H1 (cell line): ENCODE data around the gene DGKZ. TPM values are rescaled to one million over a fixed set of nuclear protein-coding genes. Genes with fewer than 3 reads are reported as not detected.

Source experiments
- CTCF ChIA-PET: fragments of 300-600 bp; sonication (Branson Sonifier 250); formaldehyde crosslinking; loops from one replicate; lab custom pipeline; 2021; ENCODE audit not compliant: partially characterized antibody; lab: Charles Lee
- POLR2A ChIA-PET: fragments of 300-600 bp; sonication (Branson Sonifier 250); formaldehyde crosslinking; loops from one replicate; lab custom pipeline; 2021; ENCODE audit warnings: inconsistent platforms; ENCODE audit not compliant: partially characterized antibody; lab: Charles Lee
- DNase-seq, 2 experiments: peaks; one replicate each; pipeline versions ENCODE4 v3.0.0 to v3.0.0-alpha.2; 2010 to 2022; ENCODE audit warnings: low spot score in 2 of 2, low read depth in 1 of 2, mixed read lengths in 1 of 2
- FAIRE-seq: peaks from 2 replicates; lab custom pipeline; 2011; peaks lifted over from hg19 to GRCh38; lab: Jason Lieb, UNC
- H2AFZ ChIP-seq: 2 replicates; pipeline ENCODE4 v1.8.1; 2012; ENCODE audit warnings: low read length, inconsistent platforms
- H2AK5ac ChIP-seq: 2 replicates; pipeline ENCODE4 v1.6.1; 2013; ENCODE audit warnings: low read depth, low read length
- H2BK120ac ChIP-seq: replicated peaks from 2 replicates; pipeline ENCODE3; 2013; ENCODE audit warnings: low read depth, low read length, inconsistent platforms
- H2BK12ac ChIP-seq: 2 replicates; pipeline ENCODE4 v1.6.1; 2013; ENCODE audit warnings: low read depth, low read length
- H2BK15ac ChIP-seq: 2 replicates; pipeline ENCODE4 v1.6.1; 2013; ENCODE audit warnings: low read length
- H2BK20ac ChIP-seq: 2 replicates; pipeline ENCODE4 v1.6.1; 2013; ENCODE audit warnings: low read length
- H2BK5ac ChIP-seq: 2 replicates; pipeline ENCODE4 v1.6.1; 2013; ENCODE audit warnings: low read depth, low read length
- H3K14ac ChIP-seq: 2 replicates; pipeline ENCODE4 v1.6.1; 2013; ENCODE audit warnings: inconsistent platforms; ENCODE audit not compliant: insufficient read length
- H3K18ac ChIP-seq: 2 replicates; pipeline ENCODE4 v1.6.1; 2013; ENCODE audit warnings: low read length; ENCODE audit errors: extremely low read depth
- H3K23ac ChIP-seq: 2 replicates; pipeline ENCODE4 v1.6.1; 2013; ENCODE audit warnings: inconsistent platforms; ENCODE audit not compliant: insufficient read length
- H3K23me2 ChIP-seq: 2 replicates; pipeline ENCODE4 v1.6.1; 2013; ENCODE audit warnings: low read depth, low read length
- H3K27ac ChIP-seq: 2 replicates; pipeline ENCODE4 v1.6.1; 2011; ENCODE audit warnings: low read depth, low read length, inconsistent platforms
- H3K27me3 ChIP-seq, 4 experiments: replicated peaks in 1 of 4; 1 replicate in 1 of 4; 2 replicates in 3 of 4; pipeline versions ENCODE4 v1.6.1 to v1.8.1; 2011 to 2013; ENCODE audit warnings: low read length in 3 of 4, mild to moderate bottlenecking in 3 of 4, inconsistent platforms in 2 of 4, mixed read lengths in 2 of 4, moderate library complexity in 1 of 4; ENCODE audit not compliant: control insufficient read depth in 3 of 4, insufficient read depth in 3 of 4; ENCODE audit errors: extremely low read depth in 1 of 4
- H3K36me3 ChIP-seq, 4 experiments: 2 replicates each; pipeline versions ENCODE4 v1.6.1 to v1.8.1; 2011 to 2013; ENCODE audit warnings: mild to moderate bottlenecking in 4 of 4, low read length in 3 of 4, moderate library complexity in 2 of 4, control low read depth in 1 of 4, inconsistent platforms in 1 of 4; ENCODE audit not compliant: insufficient read depth in 4 of 4, control insufficient read depth in 2 of 4
- H3K4ac ChIP-seq: replicated peaks from 2 replicates; pipeline ENCODE3; 2013; ENCODE audit warnings: low read length, low read depth, mixed read lengths, inconsistent platforms; ENCODE audit not compliant: insufficient read length
- H3K4me1 ChIP-seq, 4 experiments: replicated peaks in 1 of 4; 1 replicate in 1 of 4; 2 replicates in 3 of 4; pipeline versions ENCODE4 v1.6.1 to v1.8.1; 2011 to 2013; ENCODE audit warnings: low read length in 3 of 4, inconsistent platforms in 2 of 4, mixed read lengths in 1 of 4; ENCODE audit not compliant: insufficient read depth in 4 of 4, control insufficient read depth in 3 of 4
- H3K4me2 ChIP-seq, 2 experiments: 2 replicates each; pipeline versions ENCODE4 v1.6.1 to v1.8.1; 2011 to 2013; ENCODE audit warnings: low read depth in 2 of 2, low read length in 2 of 2, control low read depth in 1 of 2, inconsistent platforms in 1 of 2, mild to moderate bottlenecking in 1 of 2; ENCODE audit not compliant: insufficient read depth in 1 of 2
- H3K4me3 ChIP-seq, 4 experiments: fragments of 200-600, 300-600 bp in 1 of 4; sonication (generic), shearing (Covaris generic), sonication (Bioruptor Twin) in 1 of 4; 2 replicates each; pipeline versions ENCODE4 v1.5.1 to v1.8.1; 2011 to 2016; ENCODE audit warnings: low read length in 4 of 4, low read depth in 3 of 4, control low read depth in 2 of 4, inconsistent platforms in 2 of 4, mild to moderate bottlenecking in 2 of 4, mixed read lengths in 1 of 4, moderate library complexity in 1 of 4; ENCODE audit not compliant: insufficient read depth in 2 of 4; ENCODE audit errors: extremely low read depth in 1 of 4
- H3K56ac ChIP-seq: replicated peaks from 2 replicates; pipeline ENCODE3; 2013; ENCODE audit warnings: low read depth, mild to moderate bottlenecking, mixed read lengths, low read length, inconsistent platforms; ENCODE audit not compliant: insufficient read length
- H3K79me1 ChIP-seq: 2 replicates; pipeline ENCODE4 v1.6.1; 2013; ENCODE audit warnings: low read depth, low read length, control low read depth
- H3K79me2 ChIP-seq, 2 experiments: 2 replicates each; pipeline versions ENCODE4 v1.6.1 to v1.8.1; 2012 to 2013; ENCODE audit warnings: low read length in 2 of 2, mild to moderate bottlenecking in 2 of 2, inconsistent platforms in 1 of 2; ENCODE audit not compliant: insufficient read depth in 2 of 2, control insufficient read depth in 1 of 2
- H3K9ac ChIP-seq, 4 experiments: replicated peaks in 1 of 4; 1 replicate in 1 of 4; 2 replicates in 3 of 4; pipeline versions ENCODE4 v1.6.1 to v1.8.1; 2011 to 2013; ENCODE audit warnings: low read depth in 3 of 4, low read length in 3 of 4, control low read depth in 2 of 4, mild to moderate bottlenecking in 2 of 4, moderate library complexity in 2 of 4, inconsistent platforms in 1 of 4; ENCODE audit errors: extremely low read depth in 1 of 4
- H3K9me3 ChIP-seq, 2 experiments: 2 replicates each; pipeline versions ENCODE4 v1.6.1 to v1.8.1; 2012 to 2013; ENCODE audit warnings: mild to moderate bottlenecking in 2 of 2, moderate library complexity in 2 of 2, control low read depth in 1 of 2, inconsistent platforms in 1 of 2, low read depth in 1 of 2, low read length in 1 of 2, mixed read lengths in 1 of 2; ENCODE audit not compliant: insufficient read depth in 2 of 2
- H4K20me1 ChIP-seq, 2 experiments: replicated peaks in 1 of 2; 2 replicates each; pipeline versions ENCODE3 to v1.8.1; 2011 to 2013; ENCODE audit warnings: inconsistent platforms in 2 of 2, low read length in 2 of 2, mild to moderate bottlenecking in 1 of 2; ENCODE audit not compliant: insufficient read depth in 2 of 2, control insufficient read depth in 1 of 2
- H4K5ac ChIP-seq: 2 replicates; pipeline ENCODE4 v1.6.1; 2013; ENCODE audit warnings: low read length, low read depth, mixed read lengths, inconsistent platforms; ENCODE audit not compliant: insufficient read length
- H4K8ac ChIP-seq: 2 replicates; pipeline ENCODE4 v1.8.0; 2013; ENCODE audit warnings: mild to moderate bottlenecking, moderate library complexity, low read length, inconsistent platforms; ENCODE audit not compliant: insufficient read depth; ENCODE audit errors: extremely low read depth
- H4K91ac ChIP-seq: replicated peaks from 2 replicates; pipeline ENCODE3; 2013; ENCODE audit warnings: low read length, mixed read lengths, inconsistent platforms; ENCODE audit not compliant: insufficient read length
- BCL11A ChIP-seq, 2 experiments: IDR thresholded peaks; one replicate each; pipeline ENCODE4 v1.6.1; 2011; ENCODE audit warnings: low read depth in 2 of 2, low read length in 2 of 2, mild to moderate bottlenecking in 2 of 2
- CHD1 ChIP-seq: IDR thresholded peaks from 2 replicates; pipeline ENCODE4 v1.6.1; 2012; ENCODE audit warnings: low read depth, low read length, improper control_type of control experiment
- CTCF ChIP-seq, 3 experiments: IDR thresholded peaks; 1 replicate in 2 of 3; 2 replicates in 1 of 3; pipeline versions ENCODE4 v1.5.1 to v1.6.1; 2011; ENCODE audit warnings: low read length in 3 of 3, mild to moderate bottlenecking in 3 of 3, inconsistent platforms in 2 of 3, low read depth in 1 of 3, moderate library complexity in 1 of 3; ENCODE audit not compliant: insufficient read depth in 1 of 3; ENCODE audit errors: control extremely low read depth in 1 of 3
- EP300 ChIP-seq, 2 experiments: IDR thresholded peaks; 1 replicate in 1 of 2; 2 replicates in 1 of 2; pipeline ENCODE4 v1.6.1; 2011 to 2012; ENCODE audit warnings: low read depth in 2 of 2, low read length in 2 of 2, mild to moderate bottlenecking in 2 of 2, borderline replicate concordance in 1 of 2, inconsistent platforms in 1 of 2, moderate library complexity in 1 of 2
- GTF2F1 ChIP-seq: IDR thresholded peaks from 2 replicates; pipeline ENCODE4 v1.6.1; 2012; ENCODE audit warnings: low read depth, low read length, improper control_type of control experiment, borderline replicate concordance
- JUND ChIP-seq: IDR thresholded peaks from 2 replicates; pipeline ENCODE4 v1.6.1; 2011; ENCODE audit warnings: mild to moderate bottlenecking, improper control_type of control experiment, low read length
- MAFK ChIP-seq: IDR thresholded peaks from 2 replicates; pipeline ENCODE4 v1.6.1; 2012; ENCODE audit warnings: low read depth, mild to moderate bottlenecking, improper control_type of control experiment, low read length
- RAD21 ChIP-seq, 2 experiments: IDR thresholded peaks in 1 of 2; conservative IDR thresholded peaks in 1 of 2; 2 replicates each; pipeline ENCODE4 v1.6.1; 2011; ENCODE audit warnings: low read depth in 2 of 2, low read length in 2 of 2, improper control_type of control experiment in 1 of 2, inconsistent platforms in 1 of 2, mild to moderate bottlenecking in 1 of 2, moderate library complexity in 1 of 2
- SP2 ChIP-seq: IDR thresholded peaks from 2 replicates; pipeline ENCODE4 v1.6.1; 2012; ENCODE audit warnings: mild to moderate bottlenecking, low read length, inconsistent platforms
- TCF12 ChIP-seq: IDR thresholded peaks from 2 replicates; pipeline ENCODE4 v1.6.1; 2011; ENCODE audit warnings: low read depth, mild to moderate bottlenecking, low read length
- TEAD4 ChIP-seq: IDR thresholded peaks from 2 replicates; pipeline ENCODE4 v1.6.1; 2012; ENCODE audit warnings: low read depth, low read length, inconsistent platforms, mixed read lengths
- WGBS, 2 experiments: shearing (Covaris generic) in 1 of 2; methylation state at CpG; one replicate each; pipeline versions ENCODE4 v1.1.6 to v1.1.7; 2013 to 2015; ENCODE audit warnings: low lambda C conversion rate in 2 of 2, mixed read lengths in 2 of 2, inconsistent platforms in 1 of 2, low coverage in 1 of 2, missing lambda C conversion rate in 1 of 2; ENCODE audit not compliant: insufficient replicate concordance in 2 of 2, insufficient coverage in 1 of 2, insufficient read length in 1 of 2; ENCODE audit errors: extremely low coverage in 1 of 2, missing lambda C conversion rate in 1 of 2; 5-methylcytosine and 5-hydroxymethylcytosine counted together
- polyA plus RNA-seq, 7 experiments: library from polyadenylated mRNA; depleted of rRNA in 3 of 7; stranded (reverse) in 5 of 7; unstranded in 2 of 7; fragments of >200 nt in 5 of 7; fragments of 200-250 nt in 2 of 7; gene quantifications; 1 replicate in 5 of 7; 2 replicates in 1 of 7; 4 replicates in 1 of 7; pipeline versions ENCODE4 v1.2.1 to v1.2.3, GENCODE V29; 2011 to 2013; ENCODE audit warnings: missing spikeins in 2 of 7, mixed read lengths in 2 of 7
- total RNA-seq: library from RNA; stranded (reverse); fragmentation: NEBNext Ultra II Directional; extraction: Animal tissue kit (Norgen Biotek cat#: 25700); gene quantifications from 2 replicates; pipeline ENCODE4 v1.2.1, GENCODE V29; 2021

DGKZ gene
- total and polyA plus RNA-seq, 2 of the 8 experiments (the other 6 are each of a cell fraction or from before 2014, with no cell fraction given), result 84.4 to 184 TPM

GRCh38 chr11:46319074-46319453 lies 28.2 kb upstream of the DGKZ start:
- Histone ChIP-seq H2BK15ac (no peak overlapping the region), H3K9me3 (no peaks in the 10 kb centered on the region), H3K79me2 (no peaks in the 10 kb centered on the region), H3K4ac (no peak overlapping the region), H3K4me3 (no peak overlapping the region), H2AK5ac (no peak overlapping the region), H4K5ac (no peak overlapping the region), H3K27ac (no peak overlapping the region), H4K20me1 (no peaks in the 10 kb centered on the region), H3K4me2 (no peak overlapping the region), H3K23ac (no peak overlapping the region), H2AFZ (no peak overlapping the region), H2BK12ac (no peak overlapping the region), H2BK120ac (no peak overlapping the region), H3K18ac (no peak overlapping the region), H3K27me3 (no peaks in the 10 kb centered on the region), H3K14ac (no peak overlapping the region), H3K4me1 (no peaks in the 10 kb centered on the region), H3K23me2 (no peaks in the 10 kb centered on the region), H3K56ac (no peak overlapping the region), H2BK20ac (no peak overlapping the region), H4K91ac (no peak overlapping the region), H3K79me1 (no peaks in the 10 kb centered on the region), H3K36me3 (peaks cover 0 to 4% (median 2%) of the 10 kb centered on the region in 4 experiments; a peak in 2 of 8 replicates), H3K9ac (no peak overlapping the region), H4K8ac (no peak overlapping the region), H2BK5ac (peak overlapping the region; percentile 40)
- no peak for FAIRE-seq
- ChIA-PET POLR2A (interaction anchor here (1.0 to 1.9 kb wide), 6 partner anchors 10 to 76 kb away, joined by 3 to 9 read pairs (median 4); no protein-coding TSS in a partner anchor), CTCF (interaction anchor here (0.9 to 38.0 kb wide), 10 partner anchors 4 to 73 kb away, joined by 3 to 858 read pairs (median 60); partner anchors contain the start of gene CREB3L1)
- DNase-seq, result no peak
- WGBS, 2 experiments, result 80% methylated on average over 5 of the region's 5 CpGs; no CpG with 5 or more reads in 1 of the 2 experiments
- TF ChIP-seq MAFK (no peak), TCF12 (no peak), RAD21 (IDR thresholded peaks at IDR 0.05 in 1 of 2, conservative IDR thresholded peaks at IDR 0.05 in 1 of 2; ENCODE audit: low read depth in 2 of 2, low read length in 2 of 2) (no peak), GTF2F1 (no peak), TEAD4 (no peak), CHD1 (no peak), BCL11A (IDR thresholded peaks at IDR 0.05; ENCODE audit: low read depth in 2 of 2, low read length in 2 of 2) (no peak), JUND (no peak), SP2 (no peak), EP300 (IDR thresholded peaks at IDR 0.05; ENCODE audit: borderline replicate concordance in 1 of 2, low read depth in 2 of 2, low read length in 2 of 2) (no peak), CTCF (IDR thresholded peaks at IDR 0.05; ENCODE audit: control extremely low read depth in 1 of 3, insufficient read depth in 1 of 3, low read depth in 1 of 3, low read length in 3 of 3) (no peak)
